Measurements from ENCODE around the gene SSC4D. TPM values are rescaled to one million over a fixed set of nuclear protein-coding genes. Genes with fewer than 3 reads are reported as not detected.

Gene SSC4D
- total RNA-seq, 1 experiment from 2014 or later = 14.8 TPM

DNA sequence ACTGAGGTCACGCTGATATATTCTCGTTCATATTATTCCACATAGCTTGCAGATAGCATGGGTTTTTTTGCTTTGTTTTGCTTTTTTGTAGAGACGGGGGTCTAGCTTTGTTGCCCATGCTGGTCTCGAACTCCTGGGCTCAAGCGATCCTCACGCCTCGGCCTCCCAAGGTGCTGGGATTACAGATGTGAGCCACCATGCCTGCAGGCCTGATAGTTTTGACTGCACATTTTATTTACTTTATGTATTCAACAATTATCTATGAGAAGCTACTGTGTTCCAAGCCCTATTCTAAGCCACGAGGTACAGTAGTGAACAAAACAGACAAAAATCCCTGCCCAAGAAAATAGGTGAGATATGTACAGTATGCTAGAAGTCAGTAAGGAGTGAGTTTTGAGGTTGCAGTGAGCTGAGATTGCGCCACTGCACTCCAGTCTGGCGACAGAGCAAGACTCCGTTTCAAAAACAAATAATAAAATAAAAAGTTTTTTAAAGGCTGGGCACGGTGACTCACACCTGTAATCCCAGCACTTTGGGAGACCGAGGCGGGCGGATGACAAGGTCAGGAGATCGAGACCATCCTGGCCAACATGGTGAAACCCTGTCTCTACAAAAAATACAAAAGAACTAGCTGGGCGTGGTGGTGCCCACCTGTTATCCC, 49.4 kb downstream of the SSC4D start:
- H2BK20ac ChIP-seq (ENCODE audit: low read depth, low read length, poor library complexity, severe bottlenecking) = no peak overlapping the region
- H3K18ac ChIP-seq (ENCODE audit: insufficient read length, low read depth, low read length) = peak overlapping the region; percentile 80
- H3K4me1 ChIP-seq (ENCODE audit: insufficient read depth, low read length) = peaks cover 11% of the 10 kb centered on the region; the same call in 1 of the 2 replicates
- H3K4ac ChIP-seq (ENCODE audit: low read depth, low read length) = no peak overlapping the region
- peak overlapping the region; percentile 52 for H3K4me2 ChIP-seq (ENCODE audit: insufficient read depth, insufficient read length, low read length)
- H3K56ac ChIP-seq (ENCODE audit: insufficient read length, low read depth, low read length) = no peak overlapping the region
- H2BK5ac ChIP-seq (ENCODE audit: insufficient read length, low read length) = no peak overlapping the region
- no peak for TF ChIP-seq CTCF (conservative IDR thresholded peaks at IDR 0.05)
- H2AK5ac ChIP-seq (ENCODE audit: insufficient read length, low read length) = no peak overlapping the region
- H3K23me2 ChIP-seq (ENCODE audit: insufficient read length, low read depth, low read length, poor library complexity, severe bottlenecking) = peaks cover 8% of the 10 kb centered on the region
- H4K91ac ChIP-seq (ENCODE audit: insufficient read length, low read depth, low read length) = no peak overlapping the region
- no peak overlapping the region for H2BK120ac ChIP-seq (ENCODE audit: low read depth, low read length, poor library complexity, severe bottlenecking)
- H4K20me1 ChIP-seq (ENCODE audit: control insufficient read depth, insufficient read depth, insufficient read length) = no peaks in the 10 kb centered on the region
- peaks cover 27 to 29% (median 29%) of the 10 kb centered on the region in 3 experiments for H3K36me3 Mint-ChIP-seq (ENCODE audit: insufficient read depth in 1 of 3, low read depth in 3 of 3)
- H2BK15ac ChIP-seq (ENCODE audit: low read depth, low read length) = no peak overlapping the region
- peak overlapping the region; percentile 26 for H3K27ac ChIP-seq (ENCODE audit: insufficient read length, low read depth, low read length)
- H3K79me2 ChIP-seq (ENCODE audit: insufficient read depth, low read length) = peaks cover 30% of the 10 kb centered on the region
- no peak overlapping the region for H3K23ac ChIP-seq (ENCODE audit: insufficient read length, low read depth, low read length)
- H4K5ac ChIP-seq (ENCODE audit: insufficient read length, low read depth, low read length) = peak overlapping the region; percentile 16
- H3K27ac Mint-ChIP-seq = peak overlapping the region; percentile 95 to 98 (median 96)
- WGBS (ENCODE audit: extremely low coverage, insufficient read length, low lambda C conversion rate) = no CpG with 5 or more reads among the region's 17 CpGs
- DNase-seq = no peak
- no peak overlapping the region for H2AFZ ChIP-seq (ENCODE audit: low read length)
- H3K79me1 ChIP-seq (ENCODE audit: insufficient read depth, low read depth, low read length, poor library complexity, severe bottlenecking) = no peaks in the 10 kb centered on the region
- peaks cover 34 to 45% of the 10 kb centered on the region in 2 experiments for H3K4me1 Mint-ChIP-seq
- no peak overlapping the region; the same call in 1 of the 2 replicates for H3K14ac ChIP-seq (ENCODE audit: insufficient read depth, low read length)
- no peaks in the 10 kb centered on the region for H3K9me3 ChIP-seq (ENCODE audit: control insufficient read depth, low read depth, low read length)
- peak overlapping the region; percentile 48 for H3K9ac ChIP-seq (ENCODE audit: extremely low read depth, insufficient read length, low read length)
- H3K27me3 Mint-ChIP-seq (ENCODE audit: low read depth) = no peaks in the 10 kb centered on the region
- peak overlapping the region; percentile 94 to 95 for H3K4me3 Mint-ChIP-seq
- H4K8ac ChIP-seq (replicated peaks; ENCODE audit: insufficient read length, low read depth, low read length) = no peak overlapping the region
- H2BK12ac ChIP-seq (ENCODE audit: insufficient read length, low read depth, low read length) = no peak overlapping the region
- H3T11ph ChIP-seq (ENCODE audit: low read length) = no peak overlapping the region
- peaks cover 0 to 4% of the 10 kb centered on the region in 2 experiments; a peak in 2 of 5 replicates for H3K9me3 Mint-ChIP-seq
- no peaks in the 10 kb centered on the region for H3K27me3 ChIP-seq (ENCODE audit: insufficient read depth, low read length)

All from H9 (cell line).